HT-29 (cell line): ENCODE data around the gene KAT5. TPM values are rescaled to one million over a fixed set of nuclear protein-coding genes. Genes with fewer than 3 reads are reported as not detected.
"Not testable (repeated sequence)": the region's sequence is repeated elsewhere in the genome, so short reads cannot be mapped to it uniquely, and the experiment has no call there.

Experiments used
- DNase-seq: peaks from one replicate; pipeline ENCODE4 v3.0.0-alpha.2; 2015; ENCODE audit warnings: low spot score
- total RNA-seq: library from RNA; depleted of rRNA; stranded (reverse); fragments of >200 nt; shearing (Covaris generic); gene quantifications from 2 replicates; pipeline ENCODE4 v1.2.3, GENCODE V29; 2014; rRNA removed

The KAT5 gene
- total RNA-seq = 106 and 112 TPM in 2 replicates

GRCh38 chr11:65711785-65712632 is at the start of gene KAT5:
TSS of gene KAT5 (plus strand) at chr11:65712252. CDS start at chr11:65712268, 16 bp downstream.
- DNase-seq = peak; percentile 99

- peak; percentile 92 for DNase-seq
These were observed 49.0 kb upstream of the KAT5 start, which contains the start of gene RELA for GRCh38 chr11:65662799-65663638. TSS of gene RELA (minus strand) at chr11:65662916. CDS start at chr11:65662832, 84 bp downstream.

- DNase-seq = no peak
These were observed 48.3 kb upstream of the KAT5 start for GRCh38 chr11:65663639-65664200.

- no peak for DNase-seq
These were observed 39.7 kb upstream of the KAT5 start for GRCh38 chr11:65672180-65672860.

- no peak for DNase-seq
These were observed 39.1 kb upstream of the KAT5 start for GRCh38 chr11:65672982-65673381.

- no peak for DNase-seq
These were observed 31.8 kb upstream of the KAT5 start for GRCh38 chr11:65680192-65680743.

GRCh38 chr11:65683480-65683879 is 28.6 kb upstream of the KAT5 start:
- not testable (repeated sequence) for DNase-seq

- no peak for DNase-seq
These were observed 26.1 kb upstream of the KAT5 start for GRCh38 chr11:65685981-65686380.

GRCh38 chr11:65691847-65692246 is 20.2 kb upstream of the KAT5 start:
- not testable (repeated sequence) for DNase-seq

- no peak for DNase-seq
These were observed 19.7 kb upstream of the KAT5 start for GRCh38 chr11:65692367-65692766.

- peak; percentile 66 for DNase-seq
These were observed 16.4 kb upstream of the KAT5 start for GRCh38 chr11:65695459-65696241.

- no peak for DNase-seq
These were observed 15.1 kb upstream of the KAT5 start for GRCh38 chr11:65696802-65697552.

- no peak for DNase-seq
These were observed 13.8 kb upstream of the KAT5 start for GRCh38 chr11:65698205-65698604.

GRCh38 chr11:65699306-65699705 is 12.7 kb upstream of the KAT5 start:
- DNase-seq = no peak

GRCh38 chr11:65700399-65700798 is 11.7 kb upstream of the KAT5 start:
- DNase-seq = no peak

- DNase-seq = no peak
These were observed 10.4 kb upstream of the KAT5 start for GRCh38 chr11:65701686-65702085.

GRCh38 chr11:65703846-65704245 is 8.2 kb upstream of the KAT5 start:
- no peak for DNase-seq

- DNase-seq = peak; percentile 60
These were observed 5.7 kb upstream of the KAT5 start for GRCh38 chr11:65706303-65706763.

GRCh38 chr11:65707002-65707401 is 5.0 kb upstream of the KAT5 start:
- not testable (repeated sequence) for DNase-seq
